NOMO-1 (cell line): ENCODE results near the gene SLC17A8.
"Not testable (repeated sequence)": the region's sequence is repeated elsewhere in the genome, so short reads cannot be mapped to it uniquely, and the experiment has no call there.

ENCODE experiments used
- DNase-seq, 2 experiments: peaks; one replicate each; lab custom pipeline; 2025; ENCODE audit not compliant: unreplicated experiment in 2 of 2; lab: John Stamatoyannopoulos, UW

The SLC17A8 gene

GRCh38 chr12:100356644-100357223 is at the start of gene SLC17A8:
SLC17A8 (plus strand) TSS chr12:100357074; CDS start chr12:100357392, 318 bp downstream.
- DNase-seq = no peak

DNA sequence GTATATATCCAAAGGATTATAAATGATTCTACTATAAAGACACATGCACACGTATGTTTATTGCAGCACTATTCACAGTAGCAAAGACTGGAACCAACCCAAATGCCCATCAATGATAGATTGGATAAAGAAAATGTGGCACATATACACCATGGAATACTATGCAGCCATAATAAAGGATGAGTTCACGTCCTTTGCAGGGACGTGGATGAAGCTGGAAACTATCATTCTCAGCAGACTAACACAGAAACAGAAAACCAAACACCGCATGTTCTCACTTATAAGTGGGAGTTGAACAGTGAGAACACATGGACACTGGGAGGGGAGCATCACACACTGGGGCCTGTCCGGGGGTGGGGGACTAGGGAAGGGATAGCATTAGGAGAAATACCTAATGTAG is 48.7 kb upstream of the SLC17A8 start:
- DNase-seq = not testable (repeated sequence)

GRCh38 chr12:100311317-100311716 is 45.6 kb upstream of the SLC17A8 start:
- DNase-seq = no peak

DNA sequence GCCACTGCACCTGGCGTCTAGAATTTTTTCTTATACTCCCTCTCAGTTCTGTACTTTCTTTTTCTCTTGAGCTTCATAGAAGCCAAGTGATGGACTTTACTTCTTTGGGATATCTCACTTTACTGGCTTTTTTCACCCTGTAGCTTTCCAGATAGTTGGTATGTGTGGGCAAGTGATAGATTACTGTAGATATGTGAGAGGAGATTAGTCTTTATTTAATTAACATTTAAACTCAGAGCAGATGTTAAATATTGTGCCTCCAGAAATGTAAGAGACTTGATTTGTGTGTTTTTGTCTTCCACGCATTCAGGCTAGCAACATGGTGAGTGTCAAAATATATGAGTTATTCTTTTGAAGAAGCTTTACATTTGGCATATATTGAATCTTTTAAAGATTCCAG is 39.5 kb upstream of the SLC17A8 start:
- no peak for DNase-seq

GRCh38 chr12:100324498-100324897 is 32.4 kb upstream of the SLC17A8 start:
- DNase-seq = no peak

- DNase-seq = no peak
Observed at GRCh38 chr12:100326208-100326607, 30.7 kb upstream of the SLC17A8 start.

GRCh38 chr12:100329800-100330199 is 27.1 kb upstream of the SLC17A8 start:
- no peak for DNase-seq

- no peak for DNase-seq
Observed at GRCh38 chr12:100331871-100332270, 25.0 kb upstream of the SLC17A8 start.

DNA sequence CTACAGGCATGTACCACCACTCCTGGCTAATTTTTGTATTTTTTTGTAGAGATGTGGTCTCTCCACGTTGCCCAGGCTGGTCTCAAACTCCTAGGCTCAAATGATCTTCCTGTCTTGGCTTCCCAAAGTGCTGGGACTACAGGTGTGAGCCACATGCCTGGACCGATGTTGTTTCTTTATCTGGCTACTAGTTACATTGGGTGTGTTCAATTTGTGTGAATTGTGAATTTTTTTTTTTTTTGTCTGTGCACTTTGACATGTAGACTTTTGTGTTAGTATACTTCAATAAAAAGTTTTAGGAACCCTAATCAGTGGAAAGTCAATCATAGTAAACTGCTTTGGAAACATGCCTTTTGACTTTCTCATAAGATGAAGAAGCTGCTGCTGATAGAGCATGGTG is 24.0 kb upstream of the SLC17A8 start:
- no peak for DNase-seq

DNA sequence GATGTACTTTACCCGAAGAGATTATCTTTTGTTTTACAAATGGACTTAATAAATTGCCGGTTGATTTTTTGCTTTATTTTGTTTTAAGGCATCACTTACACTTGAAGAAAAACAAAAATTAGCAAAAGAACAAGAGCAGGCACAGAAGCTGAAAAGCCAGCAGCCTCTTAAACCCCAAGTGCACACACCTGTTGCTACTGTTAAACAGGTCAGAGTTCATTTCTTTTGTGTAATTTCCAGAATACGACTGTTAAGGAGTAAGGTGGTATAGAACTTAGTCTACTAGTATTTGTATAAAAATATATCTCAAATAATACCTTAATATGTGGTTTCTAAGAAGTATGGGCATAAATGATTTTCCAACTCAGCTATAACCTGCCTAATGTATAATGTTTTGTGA is 19.6 kb upstream of the SLC17A8 start:
- DNase-seq = no peak

DNA sequence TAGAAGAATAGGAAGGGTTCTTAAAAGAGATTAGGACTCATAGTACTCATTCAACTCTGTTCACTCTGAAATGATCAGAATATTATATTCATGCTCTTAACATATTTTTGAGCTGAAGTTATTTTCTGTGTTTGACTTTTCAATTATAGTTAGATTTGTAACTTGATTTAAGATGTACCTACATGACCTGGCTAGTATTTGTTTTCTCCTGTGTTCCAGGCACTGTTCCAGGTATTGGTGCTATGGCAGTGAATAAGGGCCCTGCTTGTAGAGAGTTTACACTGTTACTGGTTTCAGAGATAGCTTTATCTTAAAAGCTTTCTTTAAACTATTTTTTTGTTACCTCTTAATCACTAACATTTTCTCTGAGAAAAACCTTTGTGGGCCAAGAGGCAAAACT is 19.1 kb upstream of the SLC17A8 start:
- DNase-seq = no peak

DNA sequence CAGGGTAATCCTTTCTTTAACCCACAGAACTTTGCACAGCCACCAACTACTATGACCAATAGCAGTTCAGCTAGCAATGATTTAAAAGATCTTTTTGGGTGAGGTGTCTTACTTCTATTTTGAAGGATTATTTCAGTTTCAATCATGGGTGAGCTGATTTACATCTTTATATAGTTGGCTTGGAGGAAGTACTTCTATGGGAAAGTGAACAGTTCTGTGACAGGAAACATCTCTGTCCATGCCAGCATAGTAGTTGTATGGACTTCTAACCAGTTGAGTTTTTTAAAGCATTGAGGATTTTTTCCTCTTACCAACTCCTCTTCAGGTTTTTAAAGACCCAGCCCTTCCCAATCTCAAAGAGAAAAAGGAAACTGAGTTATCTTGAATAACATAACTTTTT is 17.8 kb upstream of the SLC17A8 start:
- DNase-seq = no peak

DNA sequence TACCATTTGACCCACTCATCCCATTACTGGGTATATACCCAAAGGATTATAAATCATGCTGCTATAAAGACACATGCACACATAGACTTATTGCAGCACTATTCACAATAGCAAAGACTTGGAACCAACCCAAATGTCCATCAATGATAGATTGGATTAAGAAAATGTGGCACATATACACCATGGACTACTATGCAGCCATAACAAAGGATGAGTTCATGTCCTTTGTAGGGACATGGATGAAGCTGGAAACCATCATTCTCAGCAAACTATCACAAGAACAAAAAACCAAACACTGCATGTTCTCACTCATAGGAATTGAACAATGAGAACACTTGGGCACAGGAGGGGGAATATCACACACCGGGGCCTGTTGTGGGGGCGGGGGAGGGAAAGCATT is 14.0 kb upstream of the SLC17A8 start:
- not testable (repeated sequence) for DNase-seq

DNA sequence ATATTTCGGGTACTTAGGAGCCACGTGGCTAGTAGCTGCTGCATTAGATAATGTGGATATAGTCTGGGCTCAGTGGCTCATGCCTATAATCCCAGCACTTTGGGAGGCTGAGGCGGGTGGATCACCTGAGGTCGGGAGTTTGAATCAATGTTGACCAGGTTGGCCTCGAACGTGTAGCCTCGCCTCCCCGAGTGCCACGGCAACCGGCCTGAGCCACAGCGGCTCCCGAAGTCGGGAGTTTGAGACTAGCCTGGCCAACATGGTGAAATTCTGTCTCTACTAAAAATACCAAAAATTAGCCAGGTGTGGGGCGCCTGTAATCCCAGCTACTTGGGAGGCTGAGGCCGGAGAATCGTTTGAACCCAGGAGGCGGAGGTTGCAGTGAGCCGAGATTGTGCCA is 12.5 kb upstream of the SLC17A8 start:
- not testable (repeated sequence) for DNase-seq

GRCh38 chr12:100345020-100345767 is 11.7 kb upstream of the SLC17A8 start:
- no peak for DNase-seq

DNA sequence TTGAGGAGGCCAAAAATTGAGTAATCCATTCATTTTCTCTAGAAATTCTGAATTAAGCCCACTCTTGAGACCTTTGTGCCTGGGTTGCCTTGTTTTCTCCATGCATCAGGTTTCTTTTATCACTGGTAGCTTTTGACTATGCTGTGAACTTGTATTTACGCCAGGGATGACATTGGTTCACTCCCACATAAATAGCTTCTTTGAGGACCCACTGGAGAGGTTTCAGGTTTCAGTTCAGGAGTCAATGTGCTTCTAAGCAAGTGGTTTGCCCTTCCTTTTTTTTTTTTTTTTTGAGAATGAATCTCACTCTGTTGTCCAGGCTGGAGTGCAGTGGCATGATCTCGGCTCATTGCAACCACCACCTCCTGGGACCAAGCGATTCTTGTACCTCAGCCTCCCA is 10.2 kb upstream of the SLC17A8 start:
- DNase-seq = no peak

DNA sequence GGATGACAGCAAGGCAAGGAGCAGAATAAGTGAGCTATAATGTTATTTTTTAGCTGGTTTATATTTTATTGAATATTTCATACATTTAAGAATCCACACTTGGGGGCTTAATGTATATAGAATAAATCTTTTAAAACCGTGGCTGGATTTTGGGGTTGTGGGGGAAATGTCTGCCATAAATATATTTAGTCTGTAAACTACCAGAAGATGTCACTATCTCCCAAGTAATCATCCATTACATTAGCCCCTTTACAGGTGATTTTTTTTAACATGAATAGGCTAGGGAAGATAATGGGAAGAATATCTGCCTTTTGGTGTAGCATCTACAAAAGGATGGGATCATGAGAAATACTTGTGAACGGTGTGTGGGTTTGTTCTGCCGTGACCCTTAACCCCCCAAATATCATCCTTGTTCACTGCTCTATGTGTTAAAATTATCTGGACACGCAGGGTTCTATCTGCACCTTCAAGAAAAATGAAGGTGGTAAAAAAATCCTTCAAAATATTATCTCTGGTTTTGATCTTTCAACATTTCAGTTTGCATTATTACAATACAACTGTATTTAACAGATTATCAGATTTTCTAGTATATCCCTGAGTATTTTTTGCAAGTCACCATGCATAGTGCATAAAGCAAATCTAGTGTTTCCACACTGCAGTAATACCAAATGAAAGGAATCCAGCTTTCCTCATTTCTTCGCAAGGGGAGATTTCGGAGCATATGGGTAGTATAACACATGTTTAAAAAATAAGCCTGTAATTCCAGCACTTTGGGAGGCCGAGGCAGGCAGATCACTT is 8.0 kb upstream of the SLC17A8 start:
- DNase-seq = peak in 1 of 2 experiments; percentile 3

DNA sequence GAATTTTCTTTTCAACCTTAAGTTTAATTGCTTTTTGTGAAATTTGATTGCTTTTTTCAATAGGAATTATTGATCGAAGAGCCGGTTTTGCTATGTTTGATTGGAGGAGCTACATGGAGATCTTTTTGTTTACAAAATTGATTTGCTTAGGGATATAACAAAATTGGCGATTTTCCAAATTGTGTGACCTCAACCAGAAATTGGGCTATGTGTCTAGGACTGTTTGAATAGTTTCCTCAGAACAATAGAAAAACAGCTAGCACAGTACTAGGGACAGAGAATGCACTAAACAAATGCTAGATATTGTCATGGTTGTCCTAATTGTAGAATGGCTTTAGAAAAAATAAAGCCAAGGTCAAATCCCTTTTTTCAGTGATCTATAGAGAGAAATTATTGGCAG is 2.4 kb downstream of the SLC17A8 start:
- no peak for DNase-seq

DNA sequence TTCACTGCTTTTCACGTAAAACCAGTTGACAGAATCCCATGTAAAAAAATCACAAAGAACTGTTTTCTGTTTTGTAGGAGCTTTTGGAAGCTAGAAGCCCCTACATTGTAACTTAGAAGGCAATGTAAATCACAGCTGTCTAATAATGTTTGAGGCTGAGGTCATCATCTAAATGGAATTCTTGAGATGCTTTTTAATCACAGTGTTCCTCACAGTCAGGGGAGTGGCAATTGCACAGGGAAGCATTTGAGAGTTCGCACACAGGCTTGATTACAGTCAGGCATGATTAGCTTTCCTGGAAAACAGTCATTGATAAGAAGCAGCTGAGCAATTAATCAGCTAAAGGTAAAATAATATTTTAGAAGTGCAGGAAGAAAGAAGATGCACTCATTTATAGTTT is 2.9 kb downstream of the SLC17A8 start:
- DNase-seq = no peak

DNA sequence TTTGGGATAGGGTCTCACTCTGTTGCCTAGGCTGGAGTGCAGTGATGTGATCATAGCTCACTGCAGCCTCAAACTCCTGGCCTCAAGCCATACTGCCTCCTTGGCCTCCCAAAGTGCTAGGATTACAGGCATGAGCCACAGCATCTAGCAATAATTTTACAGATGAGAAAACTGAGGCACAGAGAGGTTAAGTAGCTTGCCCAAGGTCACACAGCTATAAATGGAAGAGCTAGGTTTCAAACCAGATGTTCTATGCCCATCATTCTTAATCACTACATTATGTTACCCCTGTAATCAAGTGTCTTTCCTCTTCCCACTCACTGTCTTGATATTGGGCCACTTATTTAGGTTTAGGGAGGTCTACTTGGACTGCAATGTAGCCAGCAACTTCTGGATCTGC is 3.6 kb downstream of the SLC17A8 start:
- no peak for DNase-seq

- no peak for DNase-seq
Observed at GRCh38 chr12:100364324-100364723, 7.5 kb downstream of the SLC17A8 start.

DNA sequence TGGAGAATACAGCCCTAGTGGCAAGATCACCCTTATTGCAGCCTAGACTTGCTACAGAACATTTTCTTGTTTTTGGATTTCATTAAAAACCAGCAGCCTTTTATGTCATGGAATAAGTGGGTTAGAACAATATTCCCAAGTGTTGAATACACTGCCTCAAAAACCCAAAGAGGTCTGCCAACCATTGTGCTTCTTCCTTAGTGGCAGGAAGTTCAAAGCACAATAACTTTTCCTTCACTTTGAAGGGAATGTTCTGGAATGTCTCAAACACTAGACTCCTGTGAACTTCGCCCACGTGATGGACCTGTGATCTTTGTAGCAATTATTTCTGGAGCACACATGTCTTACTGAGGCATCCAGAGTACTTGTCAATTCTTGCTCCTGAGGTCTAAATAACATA is 8.5 kb downstream of the SLC17A8 start:
- no peak for DNase-seq
